GM18951 (cell line): ENCODE data around the gene PREB.
"Not testable (repeated sequence)": the region's sequence is repeated elsewhere in the genome, so short reads cannot be mapped to it uniquely, and the experiment has no call there.

ENCODE experiments used
- POLR2A ChIP-seq: IDR thresholded peaks from 4 replicates; pipeline ENCODE4 v1.6.1; 2011; ENCODE audit warnings: mild to moderate bottlenecking; ENCODE audit not compliant: insufficient read length, insufficient read depth; ENCODE audit errors: extremely low read depth
- in situ Hi-C: fragments of 300-500 bp; cut with MboI; formaldehyde crosslinking; loops from one replicate; pipeline ENCODE4 v1.12.0; 2022; ENCODE audit warnings: low sequenced_read_pairs, mixed read lengths, inconsistent platforms; ENCODE audit not compliant: unreplicated experiment

PREB gene

GRCh38 chr2:27128668-27129571, 5.5 kb downstream of the PREB start:
- in situ Hi-C loops, result no loop called here
- TF ChIP-seq POLR2A, result no peak

- in situ Hi-C loops, result no loop called here
- no peak for TF ChIP-seq POLR2A
Measured at GRCh38 chr2:27127883-27128667, 6.4 kb downstream of the PREB start.

- in situ Hi-C loops, result no loop called here
- TF ChIP-seq POLR2A, result no peak
Measured at GRCh38 chr2:27126252-27126710, 8.2 kb downstream of the PREB start.

GRCh38 chr2:27125104-27125503, 9.3 kb downstream of the PREB start:
- in situ Hi-C loops, result no loop called here
- TF ChIP-seq POLR2A, result no peak

GRCh38 chr2:27123302-27124150, 10.9 kb downstream of the PREB start, which contains the start of gene ABHD1:
Gene ABHD1 (plus strand): TSS chr2:27123815. CDS start chr2:27123949, 134 bp downstream.
- in situ Hi-C loops, result no loop called here
- no peak for TF ChIP-seq POLR2A

GRCh38 chr2:27122791-27123190, 11.6 kb downstream of the PREB start:
- TF ChIP-seq POLR2A, result no peak
- in situ Hi-C loops, result no loop called here

GRCh38 chr2:27121906-27122305, 12.5 kb downstream of the PREB start:
- no peak for TF ChIP-seq POLR2A
- in situ Hi-C loops, result no loop called here

- in situ Hi-C loops, result not testable (repeated sequence)
Measured at GRCh38 chr2:27119330-27119670, 15.1 kb downstream of the PREB start.

GRCh38 chr2:27118525-27119329, 15.7 kb downstream of the PREB start, which contains the start of gene CGREF1:
Gene CGREF1 (minus strand): TSS chr2:27119128. CDS start chr2:27104366, 14,762 bp downstream.
- in situ Hi-C loops, result no loop called here
- no peak for TF ChIP-seq POLR2A

- no peak for TF ChIP-seq POLR2A
- in situ Hi-C loops, result no loop called here
Measured at GRCh38 chr2:27117995-27118524, 16.4 kb downstream of the PREB start.

GRCh38 chr2:27115519-27115918, 18.9 kb downstream of the PREB start:
- no peak for TF ChIP-seq POLR2A
- in situ Hi-C loops, result no loop called here

GRCh38 chr2:27111392-27112078, 22.9 kb downstream of the PREB start:
- in situ Hi-C loops, result not testable (repeated sequence)

GRCh38 chr2:27110603-27111352, 23.7 kb downstream of the PREB start:
- in situ Hi-C loops, result not testable (repeated sequence)
